Astrocyte (in vitro differentiated cells and primary cell): ENCODE results near the gene SBF1. TPM values are rescaled to one million over a fixed set of nuclear protein-coding genes. Genes with fewer than 3 reads are reported as not detected.
A peak's percentile ranks its signal among the peaks of the same experiment; 100 is the strongest.

Source experiments
- DNase-seq: peaks from one replicate; pipeline ENCODE4 v3.0.0-alpha.2; 2010; ENCODE audit warnings: low read depth
- FAIRE-seq: peaks from 2 replicates; lab custom pipeline; 2011; peaks lifted over from hg19 to GRCh38; lab: Jason Lieb, UNC
- H2AFZ ChIP-seq: 2 replicates; pipeline ENCODE4 v1.6.0; 2012; ENCODE audit warnings: low read depth, low read length, inconsistent platforms
- H3K27ac ChIP-seq: 2 replicates; pipeline ENCODE4 v1.5.1; 2011; ENCODE audit warnings: low read depth, low read length, inconsistent platforms
- H3K27me3 ChIP-seq: 2 replicates; pipeline ENCODE4 v1.6.0; 2011; ENCODE audit warnings: low read length, inconsistent platforms; ENCODE audit not compliant: insufficient read depth
- H3K36me3 ChIP-seq: 2 replicates; pipeline ENCODE4 v1.5.1; 2011; ENCODE audit warnings: low read length, inconsistent platforms; ENCODE audit not compliant: insufficient read depth
- H3K4me1 ChIP-seq: 2 replicates; pipeline ENCODE4 v1.5.1; 2011; ENCODE audit warnings: low read length, inconsistent platforms; ENCODE audit not compliant: insufficient read depth
- H3K4me2 ChIP-seq: 2 replicates; pipeline ENCODE4 v1.6.0; 2012; ENCODE audit warnings: low read length, inconsistent platforms
- H3K4me3 ChIP-seq: 2 replicates; pipeline ENCODE4 v1.5.1; 2011; ENCODE audit warnings: low read depth, mild to moderate bottlenecking, low read length, inconsistent platforms; ENCODE audit not compliant: insufficient read depth
- H3K79me2 ChIP-seq: 2 replicates; pipeline ENCODE4 v1.6.0; 2012; ENCODE audit warnings: mild to moderate bottlenecking, low read length, inconsistent platforms; ENCODE audit not compliant: insufficient read depth
- H3K9ac ChIP-seq: 2 replicates; pipeline ENCODE4 v1.6.0; 2012; ENCODE audit warnings: mild to moderate bottlenecking, low read length, inconsistent platforms
- H3K9me3 ChIP-seq: 2 replicates; pipeline ENCODE4 v1.5.1; 2012; ENCODE audit warnings: low read depth, mild to moderate bottlenecking, low read length, inconsistent platforms; ENCODE audit not compliant: insufficient read depth
- H4K20me1 ChIP-seq: 2 replicates; pipeline ENCODE4 v1.6.0; 2012; ENCODE audit warnings: low read length, inconsistent platforms; ENCODE audit not compliant: insufficient read depth
- H3K27ac Mint-ChIP-seq: one replicate; pipeline ENCODE4 v1.8.0; 2021; ENCODE audit warnings: mild to moderate bottlenecking, mixed read lengths; ENCODE audit not compliant: unreplicated experiment
- H3K27me3 Mint-ChIP-seq: one replicate; pipeline ENCODE4 v1.8.0; 2021; ENCODE audit warnings: low read depth, mixed read lengths; ENCODE audit not compliant: unreplicated experiment
- H3K36me3 Mint-ChIP-seq: one replicate; pipeline ENCODE4 v1.8.0; 2021; ENCODE audit warnings: low read depth, mixed read lengths; ENCODE audit not compliant: unreplicated experiment
- H3K4me1 Mint-ChIP-seq: one replicate; pipeline ENCODE4 v1.8.0; 2021; ENCODE audit warnings: low read depth, mixed read lengths; ENCODE audit not compliant: unreplicated experiment
- H3K4me3 Mint-ChIP-seq: one replicate; pipeline ENCODE4 v1.8.0; 2021; ENCODE audit warnings: mild to moderate bottlenecking, moderate library complexity, mixed read lengths; ENCODE audit not compliant: unreplicated experiment
- H3K9me3 Mint-ChIP-seq: one replicate; pipeline ENCODE4 v1.8.0; 2021; ENCODE audit warnings: mild to moderate bottlenecking, mixed read lengths; ENCODE audit not compliant: unreplicated experiment
- CTCF ChIP-seq: IDR thresholded peaks from 2 replicates; pipeline ENCODE4 v1.5.1; 2011; ENCODE audit warnings: low read depth, mild to moderate bottlenecking, inconsistent platforms, low read length, moderate library complexity; ENCODE audit not compliant: insufficient read depth
- EZH2 ChIP-seq: IDR thresholded peaks from 2 replicates; pipeline ENCODE4 v1.6.1; 2012; ENCODE audit warnings: mild to moderate bottlenecking, low read length, inconsistent platforms; ENCODE audit not compliant: insufficient read depth
- total RNA-seq: library from RNA; stranded (reverse); gene quantifications from 2 replicates; pipeline ENCODE4 v1.2.1, GENCODE V29; 2021

The SBF1 gene
- total RNA-seq, 1 donor from 2014 or later, result 75.4 TPM

GRCh38 chr22:50469377-50470305, 5.2 kb downstream of the SBF1 start:
- no peaks in the 10 kb centered on the region for H3K27me3 Mint-ChIP-seq
- Histone ChIP-seq H2AFZ (no peak overlapping the region), H3K4me1 (peaks cover 31% of the 10 kb centered on the region), H4K20me1 (peaks cover 75% of the 10 kb centered on the region), H3K79me2 (peaks cover 67% of the 10 kb centered on the region), H3K4me3 (no peak overlapping the region), H3K27me3 (no peaks in the 10 kb centered on the region), H3K9me3 (no peaks in the 10 kb centered on the region), H3K9ac (no peak overlapping the region), H3K4me2 (peak overlapping the region; percentile 63), H3K27ac (no peak overlapping the region), H3K36me3 (no peaks in the 10 kb centered on the region)
- no peak overlapping the region for H3K4me3 Mint-ChIP-seq
- DNase-seq, result peak; percentile 42
- TF ChIP-seq EZH2, result no peak
- no peak for TF ChIP-seq CTCF
- no peak overlapping the region for H3K27ac Mint-ChIP-seq
- H3K9me3 Mint-ChIP-seq, result no peaks in the 10 kb centered on the region
- H3K36me3 Mint-ChIP-seq, result peaks cover 4% of the 10 kb centered on the region
- peaks cover 19% of the 10 kb centered on the region for H3K4me1 Mint-ChIP-seq
- FAIRE-seq, result no peak

- H4K20me1 ChIP-seq, result peaks cover 72% of the 10 kb centered on the region
- H3K9me3 Mint-ChIP-seq, result no peaks in the 10 kb centered on the region
- FAIRE-seq (no peak), DNase-seq (no peak)
- no peaks in the 10 kb centered on the region for H3K27me3 Mint-ChIP-seq
- no peak overlapping the region for H3K27ac Mint-ChIP-seq
- H3K36me3 ChIP-seq, result peaks cover 2% of the 10 kb centered on the region
- no peaks in the 10 kb centered on the region for H3K27me3 ChIP-seq
- H3K4me3 ChIP-seq, result no peak overlapping the region
- no peak overlapping the region for H3K4me2 ChIP-seq
- peak overlapping the region; percentile 29 for H3K4me3 Mint-ChIP-seq
- peaks cover 26% of the 10 kb centered on the region for H3K4me1 ChIP-seq
- no peak overlapping the region for H3K9ac ChIP-seq
- no peaks in the 10 kb centered on the region for H3K9me3 ChIP-seq
- H3K36me3 Mint-ChIP-seq, result peaks cover 4% of the 10 kb centered on the region
- H2AFZ ChIP-seq, result no peak overlapping the region
- H3K4me1 Mint-ChIP-seq, result peaks cover 16% of the 10 kb centered on the region
- H3K27ac ChIP-seq, result no peak overlapping the region
- H3K79me2 ChIP-seq, result peaks cover 60% of the 10 kb centered on the region
- TF ChIP-seq EZH2 (no peak), CTCF (no peak)
These were observed 6.2 kb downstream of the SBF1 start for GRCh38 chr22:50468626-50469025.
